Panc1 (cell line): ENCODE measurements around the gene CATSPER4.

Source experiments
- POLR2AphosphoS5 ChIP-seq: IDR thresholded peaks from 2 replicates; pipeline ENCODE4 v1.6.1; 2012; ENCODE audit warnings: mild to moderate bottlenecking, low read depth, low read length, moderate library complexity
- TF ChIP-seq, protein P1 (sequence below): fragments of 450-650 bp; IDR thresholded peaks from 2 replicates; pipeline ENCODE4 v1.5.1; 2017; ENCODE audit warnings: mild to moderate bottlenecking
- TF ChIP-seq, protein P2 (sequence below), 2 experiments: IDR thresholded peaks; 2 replicates each; pipeline ENCODE4 v1.6.1; 2011 to 2012; ENCODE audit warnings: low read depth in 2 of 2, control low read depth in 1 of 2, low read length in 1 of 2, mild to moderate bottlenecking in 1 of 2, moderate library complexity in 1 of 2; ENCODE audit not compliant: insufficient read depth in 1 of 2

DNA sequence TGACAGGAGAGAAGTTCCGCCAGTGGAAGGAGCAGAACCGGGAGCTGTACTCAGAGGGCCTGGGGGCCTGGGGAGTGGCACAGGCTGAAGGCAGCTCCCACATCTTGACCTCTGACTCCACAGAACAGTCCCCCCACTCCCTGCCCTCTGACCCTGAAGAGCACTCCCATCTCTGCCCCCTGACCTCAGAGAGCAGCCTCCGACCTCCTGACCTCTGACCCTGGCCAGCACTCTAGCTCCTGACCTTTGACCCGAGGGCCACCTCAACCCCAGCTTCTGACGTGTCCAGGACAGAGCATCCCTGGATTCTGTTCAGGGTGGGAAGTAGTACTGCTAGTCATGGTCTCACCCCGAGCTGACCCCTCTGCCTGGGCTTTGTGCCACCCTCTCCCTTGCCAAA is 1.1 kb upstream of the CATSPER4 start:
- TF ChIP-seq, protein P1, sequence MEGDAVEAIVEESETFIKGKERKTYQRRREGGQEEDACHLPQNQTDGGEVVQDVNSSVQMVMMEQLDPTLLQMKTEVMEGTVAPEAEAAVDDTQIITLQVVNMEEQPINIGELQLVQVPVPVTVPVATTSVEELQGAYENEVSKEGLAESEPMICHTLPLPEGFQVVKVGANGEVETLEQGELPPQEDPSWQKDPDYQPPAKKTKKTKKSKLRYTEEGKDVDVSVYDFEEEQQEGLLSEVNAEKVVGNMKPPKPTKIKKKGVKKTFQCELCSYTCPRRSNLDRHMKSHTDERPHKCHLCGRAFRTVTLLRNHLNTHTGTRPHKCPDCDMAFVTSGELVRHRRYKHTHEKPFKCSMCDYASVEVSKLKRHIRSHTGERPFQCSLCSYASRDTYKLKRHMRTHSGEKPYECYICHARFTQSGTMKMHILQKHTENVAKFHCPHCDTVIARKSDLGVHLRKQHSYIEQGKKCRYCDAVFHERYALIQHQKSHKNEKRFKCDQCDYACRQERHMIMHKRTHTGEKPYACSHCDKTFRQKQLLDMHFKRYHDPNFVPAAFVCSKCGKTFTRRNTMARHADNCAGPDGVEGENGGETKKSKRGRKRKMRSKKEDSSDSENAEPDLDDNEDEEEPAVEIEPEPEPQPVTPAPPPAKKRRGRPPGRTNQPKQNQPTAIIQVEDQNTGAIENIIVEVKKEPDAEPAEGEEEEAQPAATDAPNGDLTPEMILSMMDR = no peak
- TF ChIP-seq, protein P2, sequence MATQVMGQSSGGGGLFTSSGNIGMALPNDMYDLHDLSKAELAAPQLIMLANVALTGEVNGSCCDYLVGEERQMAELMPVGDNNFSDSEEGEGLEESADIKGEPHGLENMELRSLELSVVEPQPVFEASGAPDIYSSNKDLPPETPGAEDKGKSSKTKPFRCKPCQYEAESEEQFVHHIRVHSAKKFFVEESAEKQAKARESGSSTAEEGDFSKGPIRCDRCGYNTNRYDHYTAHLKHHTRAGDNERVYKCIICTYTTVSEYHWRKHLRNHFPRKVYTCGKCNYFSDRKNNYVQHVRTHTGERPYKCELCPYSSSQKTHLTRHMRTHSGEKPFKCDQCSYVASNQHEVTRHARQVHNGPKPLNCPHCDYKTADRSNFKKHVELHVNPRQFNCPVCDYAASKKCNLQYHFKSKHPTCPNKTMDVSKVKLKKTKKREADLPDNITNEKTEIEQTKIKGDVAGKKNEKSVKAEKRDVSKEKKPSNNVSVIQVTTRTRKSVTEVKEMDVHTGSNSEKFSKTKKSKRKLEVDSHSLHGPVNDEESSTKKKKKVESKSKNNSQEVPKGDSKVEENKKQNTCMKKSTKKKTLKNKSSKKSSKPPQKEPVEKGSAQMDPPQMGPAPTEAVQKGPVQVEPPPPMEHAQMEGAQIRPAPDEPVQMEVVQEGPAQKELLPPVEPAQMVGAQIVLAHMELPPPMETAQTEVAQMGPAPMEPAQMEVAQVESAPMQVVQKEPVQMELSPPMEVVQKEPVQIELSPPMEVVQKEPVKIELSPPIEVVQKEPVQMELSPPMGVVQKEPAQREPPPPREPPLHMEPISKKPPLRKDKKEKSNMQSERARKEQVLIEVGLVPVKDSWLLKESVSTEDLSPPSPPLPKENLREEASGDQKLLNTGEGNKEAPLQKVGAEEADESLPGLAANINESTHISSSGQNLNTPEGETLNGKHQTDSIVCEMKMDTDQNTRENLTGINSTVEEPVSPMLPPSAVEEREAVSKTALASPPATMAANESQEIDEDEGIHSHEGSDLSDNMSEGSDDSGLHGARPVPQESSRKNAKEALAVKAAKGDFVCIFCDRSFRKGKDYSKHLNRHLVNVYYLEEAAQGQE (IDR thresholded peaks at IDR 0.05; ENCODE audit: insufficient read depth in 1 of 2, low read depth in 2 of 2, low read length in 1 of 2) = no peak
- TF ChIP-seq POLR2AphosphoS5 = no peak
